SKM-1 treated with dmso at 0.1 percent for 144 hours (cell line): ENCODE measurements around the gene ABCD1.

Experiments used
- DNase-seq: peaks from one replicate; lab custom pipeline; 2025; ENCODE audit not compliant: unreplicated experiment; lab: John Stamatoyannopoulos, UW

ABCD1 gene

DNA sequence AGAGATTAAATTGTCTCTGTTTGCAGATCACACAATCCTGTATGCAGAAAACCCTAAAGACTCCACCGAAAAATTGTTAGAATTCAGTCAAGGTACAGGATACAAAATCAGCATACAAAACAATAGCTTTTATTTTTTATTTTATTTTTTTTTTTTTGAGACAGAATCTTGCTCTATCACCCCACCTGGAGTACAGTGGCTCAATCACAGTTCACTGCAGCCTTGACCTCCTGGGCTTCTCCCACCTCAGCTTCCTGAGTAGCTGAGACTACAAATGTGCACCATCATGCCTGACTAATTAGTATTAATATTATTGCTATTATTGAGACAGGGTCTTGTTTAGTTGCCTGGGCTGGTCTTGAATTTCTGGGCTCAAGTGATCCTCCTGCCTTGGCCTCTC, 30.5 kb downstream of the ABCD1 start:
- DNase-seq: no peak

DNA sequence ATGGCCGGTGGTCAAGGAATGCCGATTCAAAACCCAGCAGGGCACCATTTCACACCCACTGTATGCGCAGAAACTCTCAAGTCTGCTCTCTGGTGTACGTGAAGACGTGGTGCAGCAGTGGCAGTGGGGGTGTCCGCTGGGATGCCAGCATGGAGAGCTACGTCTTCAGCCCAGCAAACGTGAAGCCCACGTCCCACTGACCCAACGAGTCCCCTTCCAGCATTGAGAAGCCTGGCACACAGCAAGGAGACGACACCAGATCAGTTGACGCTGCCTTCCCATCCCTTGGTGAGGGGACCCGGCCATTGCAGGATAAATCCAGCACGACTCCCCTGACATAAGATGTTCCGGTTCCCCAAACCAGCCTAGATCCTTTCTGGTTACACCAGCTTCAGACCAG, 37.2 kb downstream of the ABCD1 start:
- no peak for DNase-seq

DNA sequence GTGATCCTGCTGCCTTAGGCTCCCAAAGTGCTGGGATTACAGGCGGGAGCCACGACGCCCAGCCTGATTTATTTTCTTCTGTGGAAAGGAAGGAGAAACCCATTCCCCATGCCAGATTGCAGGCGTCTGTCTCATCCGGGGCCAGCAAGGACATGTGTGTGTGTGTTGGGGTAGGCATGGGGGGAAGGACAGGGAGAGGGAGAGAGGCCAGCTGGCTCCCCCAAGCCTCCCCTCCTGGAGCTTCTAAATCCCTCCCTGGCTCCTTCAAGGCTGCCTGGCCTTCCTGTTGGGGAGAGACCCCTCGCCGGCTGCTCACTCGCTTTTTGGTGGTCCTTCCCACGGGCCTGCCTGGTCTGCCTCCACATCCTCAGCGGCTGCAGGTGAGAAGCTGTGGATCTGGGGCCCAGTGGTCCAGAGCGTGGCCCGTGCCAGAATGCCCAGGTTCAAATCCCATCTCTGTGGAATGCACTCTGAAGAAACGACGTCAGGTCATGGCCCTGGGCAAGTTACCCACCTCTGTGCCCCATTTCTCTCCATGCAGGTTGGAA, 38.0 kb downstream of the ABCD1 start:
- DNase-seq: no peak

DNA sequence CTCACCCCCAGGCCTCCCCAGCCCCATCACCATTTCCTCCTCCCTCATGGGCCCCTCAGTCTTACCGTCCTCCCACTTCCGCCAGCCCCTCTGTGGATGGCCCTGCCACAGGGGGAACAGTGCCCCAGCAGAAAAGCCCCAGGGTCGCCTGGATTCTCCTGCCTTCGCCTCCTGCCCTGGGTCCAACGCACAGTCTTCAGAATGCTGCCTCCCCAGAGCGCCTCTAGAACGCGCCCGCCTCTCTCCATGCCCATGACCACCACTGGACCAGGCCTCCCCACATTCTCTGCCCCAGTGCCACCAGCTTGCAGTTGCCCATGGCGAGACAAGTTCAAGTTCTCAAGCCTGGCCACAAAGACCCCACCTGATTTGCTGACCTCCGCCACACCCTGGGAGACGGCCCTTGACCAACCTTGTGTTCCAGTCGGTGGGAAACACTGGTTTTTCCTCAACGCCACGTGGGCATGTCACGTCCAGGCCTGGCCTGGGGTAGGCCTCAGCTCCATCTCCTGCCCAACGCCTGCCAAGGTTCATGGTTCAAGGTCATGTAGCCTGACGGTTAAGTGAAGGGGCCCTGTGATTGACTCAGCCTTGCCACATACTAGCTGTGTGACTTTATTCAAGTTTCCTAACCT, 38.8 kb downstream of the ABCD1 start:
- no peak for DNase-seq

DNA sequence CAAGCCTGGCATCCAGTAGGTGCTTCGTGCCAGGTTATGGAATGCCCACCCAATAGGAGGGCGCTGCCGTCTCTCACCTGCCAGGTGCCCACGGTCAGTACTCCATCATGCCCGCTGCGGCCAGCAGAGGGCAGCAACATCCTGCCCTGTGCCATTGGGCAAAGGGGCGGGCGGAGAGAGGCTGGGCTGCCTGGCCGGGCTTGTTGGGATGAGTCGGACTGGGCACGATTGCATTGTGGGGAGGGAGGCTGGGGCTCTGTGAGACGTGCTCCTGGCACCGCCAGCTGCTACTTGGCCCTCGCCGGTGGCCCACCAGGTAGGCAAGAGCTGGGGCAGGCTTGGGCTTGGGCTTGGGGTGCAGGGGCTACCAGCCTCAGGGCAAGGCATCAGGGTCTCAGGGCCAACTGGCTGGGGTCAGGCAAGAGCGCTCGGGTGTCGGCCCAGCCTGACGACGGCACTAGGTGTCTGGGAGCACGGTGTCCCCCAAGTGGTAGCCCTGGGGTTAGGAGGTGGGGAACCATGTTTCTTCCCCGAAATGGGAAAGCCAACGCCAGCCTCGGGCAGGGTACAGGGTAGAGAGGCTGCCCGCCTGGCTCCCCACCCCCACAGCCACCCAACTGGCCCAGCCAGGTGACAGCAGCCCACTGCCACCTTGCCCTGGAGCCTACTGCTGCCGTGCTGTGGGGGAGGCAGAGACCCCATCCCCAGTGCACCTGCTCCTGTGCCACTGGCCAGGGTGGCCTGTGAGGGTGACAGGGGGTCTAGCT, 39.5 kb downstream of the ABCD1 start, which contains the start of gene PLXNB3:
TSS of gene PLXNB3 (plus strand) at position 261 of the 767 bp plus-strand sequence. CDS start 1,287 bp downstream, outside the sequence.
- peak; percentile 36 for DNase-seq

DNA sequence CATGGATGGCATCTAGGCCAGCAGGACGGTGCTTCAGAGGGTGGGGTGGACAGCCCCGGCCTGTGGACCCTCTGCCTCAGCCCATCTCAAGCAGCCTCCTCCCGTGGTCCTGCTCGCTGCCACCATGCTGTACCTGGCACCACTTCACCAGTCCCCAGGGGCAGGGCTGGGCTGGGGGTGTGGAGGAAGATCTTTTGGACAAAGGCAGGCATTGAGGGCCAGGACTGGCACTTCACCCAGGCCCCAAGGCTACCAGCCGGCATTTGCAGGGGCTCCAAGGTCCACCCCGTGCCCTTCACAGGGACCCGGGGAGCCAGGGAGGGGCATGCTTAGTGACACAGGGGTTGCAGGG, 40.1 kb downstream of the ABCD1 start:
- DNase-seq: no peak

DNA sequence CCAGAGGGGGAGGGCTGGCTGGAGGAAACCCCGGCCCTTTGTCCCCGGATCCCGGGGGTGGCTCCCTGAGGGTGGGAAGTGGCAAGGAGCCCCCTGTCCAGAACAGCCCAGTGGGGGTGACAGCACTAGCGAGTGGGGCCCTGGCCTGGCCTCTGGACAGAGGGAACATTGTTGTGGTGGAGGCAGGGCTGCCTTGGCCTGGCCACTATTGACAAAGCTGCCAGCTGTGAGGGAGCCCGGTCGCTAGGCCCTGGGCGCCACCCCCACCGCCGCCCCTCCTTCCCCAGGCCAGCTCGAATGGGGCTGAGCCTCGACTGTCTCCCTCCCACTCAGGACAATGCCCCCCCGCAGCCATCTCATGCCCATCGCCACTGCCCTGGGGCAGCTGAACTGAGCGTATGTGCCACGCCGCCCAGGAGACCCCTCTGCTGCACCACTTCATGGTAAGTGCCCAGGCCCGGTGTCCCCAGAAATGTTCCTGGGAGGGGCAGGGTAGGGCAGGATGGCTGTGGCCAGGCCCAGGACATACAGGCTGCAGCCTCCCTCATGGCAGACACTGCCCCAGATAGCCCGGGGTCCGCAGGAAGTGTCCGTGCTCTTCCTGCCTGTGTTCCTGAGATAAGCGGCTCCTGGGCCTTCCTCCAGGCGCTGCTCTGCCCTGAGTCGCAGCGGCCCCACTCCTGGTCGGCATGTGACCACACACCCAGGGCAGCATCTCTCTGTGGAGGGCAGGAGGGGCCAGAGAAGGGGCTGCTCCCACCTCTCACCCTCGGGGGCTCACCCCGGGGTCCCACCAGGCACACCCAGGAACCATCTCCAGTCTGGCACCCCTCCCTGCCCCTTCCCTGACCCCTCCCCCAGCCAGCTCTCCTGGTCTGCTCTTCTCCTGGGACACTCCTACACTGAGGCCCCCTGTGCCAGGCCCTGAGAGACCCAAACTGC, 40.8 kb downstream of the ABCD1 start:
- no peak for DNase-seq

DNA sequence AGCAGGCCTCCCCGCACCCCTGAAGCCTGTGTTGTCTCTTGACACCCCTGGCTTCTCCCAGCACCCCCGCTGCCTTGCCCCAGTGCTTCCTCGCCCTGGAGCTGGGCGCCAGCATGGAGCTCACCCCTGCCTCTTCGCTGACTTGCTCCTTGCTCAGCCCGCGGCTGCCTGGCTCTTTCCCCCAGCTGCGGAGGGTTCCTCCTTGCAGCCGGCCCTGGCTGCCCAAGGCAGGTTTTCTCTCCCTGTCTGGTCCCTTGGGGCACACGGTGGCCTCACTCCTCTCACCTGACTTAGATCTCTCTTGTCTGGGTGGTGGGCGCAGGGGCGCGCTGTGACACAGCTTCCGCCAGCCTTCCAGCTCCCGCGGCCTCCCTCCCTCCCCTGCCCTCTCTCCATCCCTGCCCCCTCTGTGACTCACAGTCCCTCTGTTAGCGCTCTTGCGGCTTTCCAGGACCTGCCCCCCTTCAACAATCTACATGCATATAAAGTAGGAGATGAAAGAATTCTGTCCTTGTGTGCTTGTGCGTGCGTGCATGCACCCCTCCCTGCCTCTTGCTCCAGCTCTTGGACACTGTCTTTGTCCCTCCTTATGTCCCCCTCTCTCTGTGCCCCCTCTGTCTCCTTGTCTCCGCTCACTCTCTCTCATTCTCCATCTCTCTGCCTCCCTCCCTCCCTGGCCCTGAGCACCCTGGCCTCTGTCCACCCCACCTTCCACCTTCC, 41.6 kb downstream of the ABCD1 start:
- no peak for DNase-seq

DNA sequence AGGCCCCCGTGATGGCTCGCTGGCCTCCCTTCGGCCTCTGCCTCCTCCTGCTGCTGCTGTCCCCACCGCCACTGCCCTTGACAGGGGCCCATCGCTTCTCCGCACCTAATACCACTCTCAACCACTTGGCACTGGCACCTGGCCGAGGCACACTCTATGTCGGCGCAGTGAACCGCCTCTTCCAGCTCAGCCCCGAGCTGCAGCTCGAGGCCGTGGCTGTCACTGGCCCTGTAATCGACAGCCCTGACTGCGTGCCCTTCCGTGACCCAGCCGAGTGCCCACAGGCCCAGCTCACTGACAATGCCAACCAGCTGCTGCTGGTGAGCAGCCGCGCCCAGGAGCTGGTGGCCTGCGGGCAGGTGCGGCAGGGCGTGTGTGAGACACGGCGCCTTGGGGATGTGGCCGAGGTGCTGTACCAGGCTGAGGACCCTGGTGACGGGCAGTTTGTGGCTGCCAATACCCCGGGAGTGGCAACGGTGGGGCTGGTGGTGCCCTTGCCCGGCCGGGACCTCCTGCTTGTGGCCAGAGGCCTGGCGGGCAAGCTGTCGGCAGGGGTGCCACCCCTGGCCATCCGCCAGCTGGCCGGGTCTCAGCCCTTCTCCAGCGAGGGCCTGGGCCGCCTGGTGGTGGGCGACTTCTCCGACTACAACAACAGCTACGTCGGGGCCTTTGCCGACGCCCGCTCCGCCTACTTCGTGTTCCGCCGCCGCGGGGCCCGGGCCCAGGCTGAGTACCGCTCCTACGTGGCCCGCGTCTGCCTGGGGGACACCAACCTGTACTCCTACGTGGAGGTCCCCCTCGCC, 42.4 kb downstream of the ABCD1 start:
- DNase-seq: no peak

DNA sequence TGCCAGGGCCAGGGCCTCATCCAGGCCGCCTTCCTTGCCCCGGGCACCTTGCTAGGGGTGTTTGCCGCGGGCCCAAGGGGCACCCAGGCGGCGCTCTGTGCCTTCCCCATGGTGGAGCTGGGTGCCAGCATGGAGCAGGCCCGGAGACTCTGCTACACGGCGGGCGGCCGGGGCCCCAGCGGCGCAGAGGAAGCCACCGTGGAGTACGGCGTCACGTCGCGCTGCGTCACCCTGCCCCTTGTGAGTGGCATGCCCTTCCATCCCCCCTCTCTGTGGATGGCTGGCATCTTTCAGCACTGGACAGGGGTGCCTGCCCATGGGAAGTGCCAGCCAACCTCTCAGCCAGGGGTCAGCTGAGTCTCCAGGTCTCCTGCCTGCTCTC, 43.0 kb downstream of the ABCD1 start:
- DNase-seq: no peak

DNA sequence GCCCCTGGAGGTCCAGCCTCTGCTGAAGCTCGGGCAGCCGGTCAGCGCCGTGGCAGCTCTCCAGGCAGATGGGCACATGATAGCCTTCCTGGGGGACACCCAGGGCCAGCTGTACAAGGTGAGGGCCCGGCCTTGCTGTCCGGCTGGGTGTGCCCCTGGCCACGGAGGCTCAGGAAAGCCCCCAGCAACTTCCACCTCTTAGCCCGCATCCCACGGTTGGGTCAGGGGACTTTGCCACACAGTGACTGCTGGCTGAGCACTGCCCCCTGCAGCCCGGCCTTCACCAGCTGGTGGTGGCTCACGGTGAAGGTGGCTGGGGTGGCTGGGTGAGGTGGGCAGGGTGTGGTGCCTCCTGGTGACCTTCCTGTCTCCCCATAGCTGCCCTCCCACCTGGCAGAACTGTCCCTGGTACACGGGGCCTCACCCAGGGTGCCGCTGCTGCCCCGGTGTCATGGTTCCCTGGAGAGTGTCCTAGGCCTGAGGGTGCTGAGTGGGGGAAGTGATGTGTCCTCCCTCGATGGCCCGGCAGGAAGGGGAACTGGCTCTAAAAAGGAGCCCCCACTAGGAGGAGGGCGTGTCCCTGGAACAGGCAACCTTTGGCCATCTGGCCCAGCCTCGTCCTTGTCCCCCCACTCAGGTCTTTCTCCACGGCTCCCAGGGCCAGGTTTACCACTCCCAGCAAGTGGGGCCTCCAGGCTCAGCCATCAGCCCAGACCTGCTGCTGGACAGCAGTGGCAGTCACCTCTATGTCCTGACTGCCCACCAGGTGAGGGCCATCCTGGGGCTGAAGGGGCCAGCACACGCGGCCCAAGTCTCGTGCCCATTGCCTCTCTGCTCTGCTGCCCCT, 43.9 kb downstream of the ABCD1 start:
- DNase-seq: no peak

DNA sequence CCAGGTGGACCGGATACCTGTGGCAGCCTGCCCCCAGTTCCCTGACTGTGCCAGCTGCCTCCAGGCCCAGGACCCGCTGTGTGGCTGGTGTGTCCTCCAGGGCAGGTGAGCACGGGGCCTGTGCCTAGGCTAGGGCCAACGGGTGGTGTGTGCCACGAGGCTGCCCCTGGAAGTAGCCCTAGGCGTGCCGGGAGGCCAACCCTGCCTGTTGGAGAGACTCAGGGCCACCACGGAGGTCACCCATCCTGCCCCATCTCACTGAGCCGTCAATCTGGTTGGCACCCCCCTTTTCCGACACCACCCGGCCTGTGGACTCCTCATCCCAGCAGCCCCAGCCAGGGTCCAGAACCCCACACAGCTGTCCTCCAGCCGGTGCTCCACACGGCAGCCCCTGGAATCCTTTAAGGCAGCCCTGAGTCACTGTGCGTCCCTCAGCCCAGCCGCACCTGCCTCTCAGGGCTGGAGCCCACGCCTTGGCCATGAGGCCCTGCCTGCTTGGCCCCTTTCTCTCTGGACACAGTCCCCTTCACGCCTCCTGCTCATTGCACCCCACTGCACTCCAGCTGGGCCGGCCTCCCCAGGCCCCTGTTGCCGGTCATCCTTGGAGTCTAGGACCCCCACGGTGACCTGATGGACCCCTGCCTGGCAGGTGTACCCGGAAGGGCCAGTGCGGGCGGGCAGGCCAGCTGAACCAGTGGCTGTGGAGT, 44.7 kb downstream of the ABCD1 start:
- DNase-seq: no peak

DNA sequence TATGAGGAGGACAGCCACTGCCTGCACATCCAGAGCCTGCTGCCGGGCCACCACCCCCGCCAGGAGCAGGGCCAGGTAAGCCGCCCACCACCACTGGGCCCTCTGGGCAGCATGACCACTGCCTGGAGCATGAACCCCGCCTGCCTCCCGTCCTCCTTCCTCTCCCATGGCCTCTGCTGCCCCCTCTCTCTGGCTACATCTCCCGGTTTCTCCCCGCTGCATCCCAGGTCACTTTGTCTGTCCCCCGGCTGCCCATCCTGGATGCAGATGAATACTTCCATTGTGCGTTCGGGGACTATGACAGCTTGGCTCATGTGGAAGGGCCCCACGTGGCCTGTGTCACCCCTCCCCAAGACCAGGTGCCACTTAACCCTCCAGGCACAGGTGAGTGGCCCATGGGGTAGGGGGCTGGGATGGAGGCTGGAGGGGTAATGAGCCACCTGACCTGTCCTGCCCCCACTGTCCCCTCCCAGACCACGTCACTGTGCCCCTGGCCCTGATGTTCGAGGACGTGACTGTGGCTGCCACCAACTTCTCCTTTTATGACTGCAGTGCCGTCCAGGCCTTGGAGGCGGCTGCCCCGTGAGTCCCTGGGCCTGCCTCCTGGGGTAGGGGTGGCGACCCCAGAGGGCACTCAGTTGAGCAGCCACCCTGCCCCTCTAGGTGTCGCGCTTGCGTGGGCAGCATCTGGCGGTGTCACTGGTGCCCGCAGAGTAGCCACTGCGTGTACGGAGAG, 45.4 kb downstream of the ABCD1 start:
- no peak for DNase-seq

DNA sequence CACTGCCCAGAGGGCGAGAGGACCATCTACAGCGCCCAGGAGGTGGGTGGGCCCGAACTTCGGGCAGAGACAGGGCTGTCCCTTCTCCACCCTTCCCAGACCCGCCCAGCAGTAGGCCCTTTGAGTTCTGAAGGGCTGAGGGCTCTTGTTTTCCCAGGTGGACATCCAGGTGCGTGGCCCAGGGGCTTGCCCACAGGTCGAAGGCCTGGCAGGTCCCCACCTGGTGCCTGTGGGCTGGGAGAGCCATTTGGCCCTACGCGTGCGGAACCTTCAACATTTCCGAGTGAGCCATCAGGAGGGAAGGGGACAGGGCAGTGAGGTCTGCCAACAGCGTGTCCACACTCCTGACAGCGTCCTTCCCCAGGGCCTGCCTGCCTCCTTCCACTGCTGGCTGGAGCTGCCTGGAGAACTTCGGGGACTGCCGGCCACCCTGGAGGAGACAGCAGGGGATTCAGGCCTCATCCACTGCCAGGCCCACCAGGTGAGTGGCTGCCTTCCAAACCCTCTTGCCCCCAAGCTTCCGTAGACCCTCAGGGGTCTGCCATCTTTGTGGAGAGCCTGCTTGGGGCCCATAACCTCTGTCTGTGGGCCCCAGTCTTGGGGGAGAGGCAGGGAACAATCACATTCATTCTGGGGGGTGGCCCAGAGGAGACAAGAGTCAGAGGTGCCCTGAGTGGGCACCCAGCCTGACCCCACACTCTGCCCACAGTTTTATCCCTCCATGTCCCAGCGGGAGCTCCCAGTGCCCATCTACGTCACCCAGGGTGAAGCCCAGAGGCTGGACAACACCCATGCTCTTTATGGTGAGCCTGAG, 46.2 kb downstream of the ABCD1 start:
- DNase-seq: no peak

DNA sequence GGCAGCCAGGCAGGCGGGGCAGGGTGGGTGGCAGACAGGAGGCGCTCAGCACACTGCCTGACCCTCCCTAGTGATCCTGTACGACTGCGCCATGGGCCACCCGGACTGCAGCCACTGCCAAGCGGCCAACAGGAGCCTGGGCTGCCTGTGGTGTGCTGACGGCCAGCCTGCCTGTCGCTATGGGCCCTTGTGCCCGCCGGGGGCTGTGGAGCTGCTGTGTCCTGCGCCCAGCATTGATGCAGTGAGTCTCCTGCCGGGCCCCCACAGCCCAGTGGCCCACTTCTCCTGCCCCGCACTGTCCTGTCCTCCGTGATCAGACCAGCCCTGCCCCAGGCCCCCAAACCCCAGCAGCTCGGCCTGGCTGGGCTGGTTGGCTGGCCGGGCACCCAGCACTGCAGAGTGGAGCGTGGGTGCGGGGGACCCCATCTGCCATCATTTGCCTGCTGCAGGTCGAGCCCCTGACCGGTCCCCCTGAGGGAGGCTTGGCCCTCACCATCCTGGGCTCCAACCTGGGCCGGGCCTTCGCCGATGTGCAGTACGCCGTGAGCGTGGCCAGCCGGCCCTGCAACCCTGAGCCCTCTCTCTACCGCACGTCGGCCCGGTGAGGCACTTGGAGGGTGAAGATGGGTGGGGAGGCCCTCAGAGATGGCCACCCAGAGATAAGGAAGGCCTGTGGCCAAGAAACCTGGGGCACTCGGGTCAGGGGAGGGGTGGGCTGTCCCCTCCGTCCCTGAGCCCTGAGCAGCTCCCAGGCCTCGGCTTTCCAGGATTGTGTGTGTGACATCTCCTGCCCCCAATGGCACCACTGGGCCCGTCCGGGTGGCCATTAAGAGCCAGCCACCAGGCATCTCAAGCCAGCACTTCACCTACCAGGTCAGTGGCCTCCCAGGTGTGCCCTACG, 47.0 kb downstream of the ABCD1 start:
- no peak for DNase-seq
